Activated CD4-positive, alpha-beta T cell treated with anti-CD3 and anti-CD28 coated beads, Interleukin-2, Interleukin-6, amounts not matched to agents 100 ng/mL and 50 ng/mL, durations not matched to agents 16 hours and 8 hours (primary cell): ENCODE data around the gene CTDP1.

ENCODE experiments used
- DNase-seq: peaks from one replicate; pipeline ENCODE4 v3.0.0-alpha.2; 2020

Gene CTDP1

DNA sequence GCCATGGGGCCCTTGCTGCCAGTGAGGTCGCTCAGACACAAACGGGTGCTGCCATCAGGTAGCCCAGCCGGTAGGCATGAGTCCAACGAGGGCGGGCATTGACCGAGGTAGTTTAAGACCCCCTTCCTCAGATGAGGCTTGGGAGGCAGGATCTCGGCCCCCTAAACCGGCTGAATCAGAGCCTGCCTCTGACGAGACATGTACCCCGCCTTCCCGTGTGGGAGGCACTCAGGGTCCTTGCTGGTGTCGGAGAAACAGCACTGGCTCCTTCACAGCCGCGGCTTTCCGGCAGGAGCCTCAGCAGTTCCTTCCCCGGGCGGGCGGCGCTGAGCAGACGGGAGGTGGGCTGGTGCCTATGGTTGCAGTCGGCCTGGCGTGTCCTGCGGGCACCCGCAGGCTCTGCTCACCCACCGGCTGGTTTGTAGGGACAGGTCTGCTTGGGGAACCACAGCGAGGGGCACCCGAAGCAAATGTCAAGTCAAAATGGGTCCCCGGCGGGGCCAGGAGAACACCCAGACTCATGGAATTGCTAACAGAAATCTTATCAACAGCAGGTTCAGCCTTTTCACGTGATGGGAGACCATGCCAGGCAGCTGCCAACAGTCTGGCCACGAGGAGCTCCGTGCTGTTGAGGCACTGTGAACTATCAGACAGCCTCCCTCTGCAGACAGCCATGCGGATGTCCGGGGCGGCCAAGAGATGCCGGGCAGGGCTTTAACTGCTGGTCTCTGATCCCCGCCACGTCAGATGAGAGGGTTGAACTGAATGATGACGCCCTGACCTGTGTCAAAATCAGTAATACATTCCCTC is 121.0 kb downstream of the CTDP1 start:
- DNase-seq, result no peak

DNA sequence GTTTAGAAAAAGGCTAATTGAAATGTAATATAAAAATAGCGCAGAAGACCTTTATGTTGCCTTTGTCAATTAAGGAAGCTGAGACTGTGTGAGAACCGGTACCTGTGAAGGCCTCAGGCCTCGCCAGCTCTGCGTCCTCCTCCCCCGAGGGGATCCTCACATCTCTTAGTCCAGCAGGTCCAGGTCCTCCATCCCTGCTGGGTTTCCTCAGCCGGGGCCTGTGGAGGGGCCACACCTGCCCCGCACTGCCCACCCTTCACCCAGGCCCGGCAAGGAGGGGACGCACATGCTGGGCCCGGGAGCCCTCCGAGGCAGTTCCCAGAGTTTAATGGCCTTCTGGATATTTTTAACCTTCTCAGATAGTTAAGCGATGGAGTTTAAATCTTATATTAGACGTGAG is 121.6 kb downstream of the CTDP1 start:
- DNase-seq, result no peak

DNA sequence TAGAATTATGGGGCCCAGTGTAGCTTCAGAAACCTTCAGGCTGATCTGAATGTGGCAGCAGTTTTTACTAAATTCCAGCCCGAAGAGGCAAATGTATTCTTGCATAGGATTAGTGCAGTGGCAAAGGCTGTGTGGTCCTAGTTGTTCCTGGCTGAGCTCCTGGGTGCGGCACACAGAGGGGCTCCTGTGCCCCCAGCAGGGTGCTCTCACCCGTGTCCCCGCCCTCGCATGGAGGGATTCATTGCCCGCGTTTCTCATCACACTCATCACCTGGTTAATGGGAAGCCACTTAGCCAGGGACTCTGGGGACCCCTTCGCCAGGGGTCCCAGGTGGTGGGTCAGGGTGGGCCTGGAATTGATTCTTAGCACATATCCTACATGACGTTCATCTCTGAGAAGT is 122.0 kb downstream of the CTDP1 start:
- DNase-seq, result no peak

DNA sequence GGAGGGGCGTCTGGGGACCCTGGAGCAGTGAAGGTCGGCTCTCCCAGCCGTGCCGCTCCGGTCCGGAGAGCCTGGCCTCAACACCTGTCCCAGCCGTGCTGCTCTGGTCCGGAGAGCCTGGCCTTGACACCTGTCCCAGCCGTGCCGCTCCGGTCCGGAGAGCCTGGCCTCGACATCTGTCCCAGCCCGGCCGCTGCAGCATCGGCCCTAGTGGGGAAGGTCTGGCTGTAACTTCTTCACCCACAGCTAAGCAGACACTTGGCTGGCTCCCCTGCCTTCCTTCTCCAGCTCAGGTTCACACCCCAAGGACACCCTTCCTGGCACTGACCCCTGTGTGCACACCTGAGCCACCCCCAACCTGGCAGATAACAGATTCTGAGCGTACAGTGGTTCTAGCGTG is 122.7 kb downstream of the CTDP1 start:
- no peak for DNase-seq

DNA sequence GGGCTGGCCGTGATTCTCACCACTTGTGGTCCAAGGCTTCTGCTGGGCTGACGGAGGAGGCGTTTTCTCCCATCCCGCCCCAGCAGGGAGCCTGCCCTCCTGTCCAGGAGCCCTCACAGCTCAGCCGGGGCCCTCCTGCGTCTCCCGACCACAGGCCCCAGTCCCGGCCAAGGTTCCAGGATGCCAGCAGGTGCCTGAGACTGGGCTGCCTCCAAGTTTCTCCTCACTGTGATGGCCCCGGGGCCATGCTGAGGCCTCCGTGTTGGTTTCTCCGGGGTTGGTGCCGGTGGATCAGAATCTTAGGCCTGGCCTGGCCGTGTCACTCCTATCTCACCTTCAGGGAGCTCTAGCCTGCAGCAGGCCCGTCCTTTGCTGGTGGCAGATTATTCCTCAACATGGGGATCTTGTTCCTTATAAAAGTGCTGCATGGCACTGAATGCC is 124.0 kb downstream of the CTDP1 start:
- DNase-seq, result no peak
